T-helper 2 cell treated with Interferon-gamma antibody and Interleukin-4, amounts not matched to agents 5 μg/mL and 100 μg/mL, for 36 hours (primary cell): ENCODE results near the gene PSD4.

ENCODE experiments used
- DNase-seq: peaks from one replicate; pipeline ENCODE4 v3.0.0; 2021; ENCODE audit warnings: low spot score
- H3K27ac Mint-ChIP-seq: one replicate; pipeline ENCODE4 v1.8.0; 2021; ENCODE audit warnings: mild to moderate bottlenecking, mixed read lengths
- H3K27me3 Mint-ChIP-seq: one replicate; pipeline ENCODE4 v1.8.0; 2021; ENCODE audit warnings: low read depth, mixed read lengths
- H3K36me3 Mint-ChIP-seq: one replicate; pipeline ENCODE4 v1.8.0; 2021; ENCODE audit warnings: low read depth, mixed read lengths
- H3K4me1 Mint-ChIP-seq: one replicate; pipeline ENCODE4 v1.8.0; 2021; ENCODE audit warnings: low read depth, mixed read lengths
- H3K4me3 Mint-ChIP-seq: one replicate; pipeline ENCODE4 v1.8.0; 2022; ENCODE audit warnings: mild to moderate bottlenecking, moderate library complexity, mixed read lengths
- H3K9me3 Mint-ChIP-seq: one replicate; pipeline ENCODE4 v1.8.0; 2021; ENCODE audit warnings: mixed read lengths

PSD4 gene

GRCh38 chr2:113196839-113197238 lies 23.1 kb downstream of the PSD4 start:
- Mint-ChIP-seq H3K9me3 (no peaks in the 10 kb centered on the region), H3K36me3 (peaks cover 76% of the 10 kb centered on the region), H3K27ac (peak overlapping the region; percentile 47), H3K27me3 (no peaks in the 10 kb centered on the region), H3K4me3 (no peak overlapping the region), H3K4me1 (peaks cover 23% of the 10 kb centered on the region)
- DNase-seq = no peak

DNA sequence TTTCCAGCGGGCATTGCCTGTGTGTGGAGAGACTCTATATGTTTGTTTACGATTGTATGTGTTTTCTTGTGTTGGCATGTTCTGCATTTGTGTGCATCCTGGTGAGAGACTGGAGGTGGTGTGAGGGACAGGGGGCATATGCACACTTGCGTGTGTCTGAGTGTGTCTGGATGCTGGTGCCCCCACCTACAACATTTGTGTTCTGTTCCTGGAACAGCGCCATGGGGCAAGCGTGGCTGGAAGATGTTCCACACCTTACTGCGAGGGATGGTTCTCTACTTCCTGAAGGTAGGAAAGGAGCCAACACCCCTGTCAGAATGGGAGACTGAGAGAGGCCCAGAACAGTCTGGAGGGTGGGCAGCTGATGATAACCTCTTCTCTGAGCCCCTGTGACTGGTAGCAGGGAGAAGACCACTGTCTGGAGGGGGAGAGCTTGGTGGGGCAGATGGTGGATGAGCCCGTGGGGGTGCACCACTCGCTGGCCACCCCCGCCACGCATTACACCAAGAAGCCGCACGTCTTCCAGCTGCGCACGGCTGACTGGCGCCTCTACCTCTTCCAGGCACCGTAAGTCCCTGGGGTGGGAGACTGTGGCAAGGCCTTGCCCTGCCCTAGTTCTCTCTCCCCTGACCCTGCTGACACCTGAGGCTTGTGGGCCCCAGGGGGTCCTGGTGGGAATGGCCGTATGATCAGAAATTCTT lies 23.7 kb downstream of the PSD4 start:
- H3K4me1 Mint-ChIP-seq = peaks cover 23% of the 10 kb centered on the region
- H3K36me3 Mint-ChIP-seq = peaks cover 75% of the 10 kb centered on the region
- H3K27me3 Mint-ChIP-seq = no peaks in the 10 kb centered on the region
- H3K4me3 Mint-ChIP-seq = no peak overlapping the region
- H3K9me3 Mint-ChIP-seq = no peaks in the 10 kb centered on the region
- peak overlapping the region; percentile 24 for H3K27ac Mint-ChIP-seq
- no peak for DNase-seq

DNA sequence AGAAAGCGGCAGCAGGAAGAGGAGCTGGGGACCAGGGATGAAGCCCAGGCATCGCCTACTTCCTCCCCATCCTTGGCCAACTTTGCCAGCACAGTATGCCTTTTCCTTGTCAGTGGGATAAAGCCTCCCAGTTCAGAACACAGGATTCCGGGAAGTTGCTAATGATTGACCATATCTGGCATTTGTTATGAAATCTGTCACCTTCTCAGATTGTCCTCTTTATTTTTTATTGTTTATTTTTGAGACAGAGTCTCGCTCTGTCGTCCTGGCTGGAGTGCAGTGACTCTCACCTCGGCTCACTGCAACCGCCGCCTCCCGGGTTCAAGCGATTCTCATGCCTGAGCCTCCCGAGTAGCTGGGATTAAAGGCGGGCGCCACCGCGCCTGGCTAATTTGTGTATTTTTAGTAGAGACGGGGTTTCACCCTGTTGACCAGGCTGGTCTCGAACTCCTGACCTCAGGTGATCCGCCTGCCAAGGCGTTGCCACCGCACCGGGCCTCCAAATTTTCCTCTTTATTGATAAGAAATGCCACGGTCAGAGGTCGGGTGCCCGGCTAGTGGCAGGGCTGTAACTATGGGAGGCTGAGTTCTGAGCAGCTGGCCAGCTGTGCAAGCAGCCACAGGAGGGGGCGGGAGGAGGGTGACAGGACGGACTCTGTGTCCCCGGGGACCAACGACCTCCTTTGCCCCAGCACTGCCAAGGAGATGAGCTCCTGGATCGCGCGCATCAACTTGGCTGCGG lies 24.4 kb downstream of the PSD4 start:
- Mint-ChIP-seq H3K27ac (no peak overlapping the region), H3K27me3 (no peaks in the 10 kb centered on the region), H3K9me3 (no peaks in the 10 kb centered on the region), H3K4me3 (no peak overlapping the region), H3K4me1 (peaks cover 23% of the 10 kb centered on the region), H3K36me3 (peaks cover 75% of the 10 kb centered on the region)
- no peak for DNase-seq

GRCh38 chr2:113198790-113199612 lies 25.2 kb downstream of the PSD4 start:
- Mint-ChIP-seq H3K27ac (no peak overlapping the region), H3K27me3 (no peaks in the 10 kb centered on the region), H3K9me3 (no peaks in the 10 kb centered on the region), H3K4me3 (no peak overlapping the region), H3K36me3 (peaks cover 72% of the 10 kb centered on the region), H3K4me1 (peaks cover 24% of the 10 kb centered on the region)
- DNase-seq = peak; percentile 69

- no peak overlapping the region for H3K4me3 Mint-ChIP-seq
- no peaks in the 10 kb centered on the region for H3K9me3 Mint-ChIP-seq
- DNase-seq = no peak
- no peaks in the 10 kb centered on the region for H3K27me3 Mint-ChIP-seq
- peaks cover 62% of the 10 kb centered on the region for H3K36me3 Mint-ChIP-seq
- no peak overlapping the region for H3K27ac Mint-ChIP-seq
- H3K4me1 Mint-ChIP-seq = peaks cover 20% of the 10 kb centered on the region
Observed at GRCh38 chr2:113200236-113200635, 26.5 kb downstream of the PSD4 start.

- Mint-ChIP-seq H3K27ac (no peak overlapping the region), H3K9me3 (no peaks in the 10 kb centered on the region), H3K4me1 (peaks cover 14% of the 10 kb centered on the region), H3K27me3 (no peaks in the 10 kb centered on the region), H3K4me3 (no peak overlapping the region), H3K36me3 (peaks cover 56% of the 10 kb centered on the region)
- no peak for DNase-seq
Observed at GRCh38 chr2:113200736-113201490, 27.1 kb downstream of the PSD4 start.

DNA sequence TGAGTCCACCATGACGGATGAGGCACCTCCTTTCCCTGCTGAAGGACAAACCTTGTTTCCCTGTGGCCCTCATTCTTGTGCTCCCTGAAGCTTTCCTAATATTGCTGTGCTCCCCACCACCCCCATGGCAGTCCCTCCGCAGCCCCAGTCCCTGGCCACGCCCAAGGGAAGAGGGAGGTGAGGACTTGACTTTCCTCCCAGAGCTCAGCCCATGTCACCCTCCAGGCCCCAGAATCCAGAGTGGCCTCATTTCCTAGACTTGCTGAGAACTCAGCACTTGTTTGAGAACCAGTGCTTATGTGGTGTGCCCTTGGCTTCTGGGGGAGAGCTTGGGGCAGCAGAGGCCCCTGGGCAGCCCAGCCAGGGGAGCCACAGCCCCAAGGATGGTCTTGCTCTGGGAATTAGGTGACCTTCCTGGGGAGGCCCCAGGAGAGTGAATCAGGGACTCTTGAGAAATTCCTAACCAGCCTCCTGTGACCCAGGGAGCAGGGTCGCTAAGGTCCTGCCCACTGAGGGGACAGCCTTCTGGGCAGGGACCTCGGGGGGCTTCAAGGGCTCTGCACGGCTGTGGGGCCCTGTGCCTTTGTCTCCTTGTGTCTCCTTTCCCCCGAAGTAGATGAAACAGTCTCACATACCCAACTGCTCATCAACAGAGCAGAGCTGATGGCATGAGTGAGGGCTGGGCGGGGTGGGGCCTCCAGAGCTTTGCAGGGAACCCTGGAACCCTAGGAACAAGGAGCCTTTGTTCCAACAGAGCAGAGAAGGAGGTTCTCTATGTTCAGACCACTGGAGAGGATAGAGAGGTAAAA lies 27.9 kb downstream of the PSD4 start:
- DNase-seq = no peak
- no peaks in the 10 kb centered on the region for H3K27me3 Mint-ChIP-seq
- H3K4me1 Mint-ChIP-seq = peaks cover 7% of the 10 kb centered on the region
- H3K27ac Mint-ChIP-seq = peak overlapping the region; percentile 5
- no peak overlapping the region for H3K4me3 Mint-ChIP-seq
- H3K36me3 Mint-ChIP-seq = peaks cover 48% of the 10 kb centered on the region
- no peaks in the 10 kb centered on the region for H3K9me3 Mint-ChIP-seq

- Mint-ChIP-seq H3K4me1 (peaks cover 4% of the 10 kb centered on the region), H3K27ac (peak overlapping the region; percentile 38), H3K27me3 (no peaks in the 10 kb centered on the region), H3K36me3 (peaks cover 39% of the 10 kb centered on the region), H3K9me3 (no peaks in the 10 kb centered on the region), H3K4me3 (no peak overlapping the region)
- no peak for DNase-seq
Observed at GRCh38 chr2:113202305-113203216, 28.8 kb downstream of the PSD4 start.

DNA sequence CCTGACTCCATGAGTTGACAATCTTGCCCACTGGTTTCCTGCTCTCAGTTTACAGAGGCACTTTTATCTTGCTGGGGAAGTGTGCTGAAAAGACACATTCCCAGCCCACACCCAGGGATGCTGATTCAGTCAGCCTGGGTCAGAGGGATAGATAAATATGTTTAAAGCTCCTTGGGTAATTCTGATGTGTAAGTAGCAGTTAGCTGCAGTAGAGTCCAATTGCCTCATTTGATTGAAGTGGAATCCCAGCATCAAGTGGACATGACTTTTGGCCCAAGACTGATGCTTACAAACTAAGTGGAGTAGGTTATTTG lies 29.4 kb downstream of the PSD4 start:
- peaks cover 4% of the 10 kb centered on the region for H3K4me1 Mint-ChIP-seq
- H3K9me3 Mint-ChIP-seq = no peaks in the 10 kb centered on the region
- no peak overlapping the region for H3K4me3 Mint-ChIP-seq
- H3K27ac Mint-ChIP-seq = no peak overlapping the region
- peaks cover 34% of the 10 kb centered on the region for H3K36me3 Mint-ChIP-seq
- no peak for DNase-seq
- H3K27me3 Mint-ChIP-seq = no peaks in the 10 kb centered on the region

- peak; percentile 53 for DNase-seq
- no peaks in the 10 kb centered on the region for H3K27me3 Mint-ChIP-seq
- H3K27ac Mint-ChIP-seq = peak overlapping the region; percentile 38
- H3K4me1 Mint-ChIP-seq = peaks cover 4% of the 10 kb centered on the region
- peaks cover 34% of the 10 kb centered on the region for H3K36me3 Mint-ChIP-seq
- H3K9me3 Mint-ChIP-seq = no peaks in the 10 kb centered on the region
- no peak overlapping the region for H3K4me3 Mint-ChIP-seq
Observed at GRCh38 chr2:113203901-113204519, 30.2 kb downstream of the PSD4 start.

DNA sequence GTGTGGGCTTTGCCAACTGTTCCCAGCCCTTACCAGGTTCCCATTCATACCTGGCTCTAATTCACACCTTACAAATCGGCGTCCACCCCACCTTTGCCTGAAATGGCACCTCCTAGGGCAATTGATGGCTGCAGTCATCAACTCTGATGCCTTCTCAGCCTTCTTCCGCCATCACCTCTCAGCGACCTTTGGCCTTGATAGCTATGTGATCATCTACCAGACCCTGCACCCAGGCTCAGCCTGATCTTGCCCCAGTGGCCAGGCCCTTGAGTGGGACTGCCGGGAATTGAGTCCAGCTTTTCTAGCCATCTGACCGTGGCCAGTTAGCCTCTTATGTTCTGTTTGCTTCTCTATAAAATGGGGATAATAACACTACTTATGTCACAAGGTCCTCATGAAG lies 32.5 kb downstream of the PSD4 start:
- no peak overlapping the region for H3K27ac Mint-ChIP-seq
- no peak overlapping the region for H3K4me3 Mint-ChIP-seq
- no peaks in the 10 kb centered on the region for H3K27me3 Mint-ChIP-seq
- no peaks in the 10 kb centered on the region for H3K9me3 Mint-ChIP-seq
- no peak for DNase-seq
- H3K4me1 Mint-ChIP-seq = peaks cover 4% of the 10 kb centered on the region
- H3K36me3 Mint-ChIP-seq = peaks cover 16% of the 10 kb centered on the region

DNA sequence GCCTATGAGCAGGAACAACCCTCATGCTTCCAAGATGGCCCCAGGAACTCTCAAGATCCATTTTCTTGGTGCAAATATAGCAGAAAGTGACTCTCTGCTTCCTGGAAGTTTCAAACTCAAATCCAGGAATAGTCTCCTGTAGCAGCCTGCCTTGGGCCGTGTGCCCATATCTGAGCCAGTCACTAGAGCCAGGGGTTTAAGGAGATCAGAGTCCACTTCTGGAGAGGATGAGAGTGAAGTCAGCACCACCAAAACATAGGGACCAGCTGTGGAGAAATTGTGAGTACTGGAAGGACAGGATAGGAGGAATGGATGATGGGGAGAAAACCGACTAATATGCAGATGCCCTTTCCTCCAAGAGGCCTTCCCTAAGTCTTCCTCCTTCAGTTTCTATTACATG lies 33.2 kb downstream of the PSD4 start:
- no peak overlapping the region for H3K4me3 Mint-ChIP-seq
- H3K27me3 Mint-ChIP-seq = peaks cover 3% of the 10 kb centered on the region
- H3K9me3 Mint-ChIP-seq = no peaks in the 10 kb centered on the region
- no peak overlapping the region for H3K27ac Mint-ChIP-seq
- H3K4me1 Mint-ChIP-seq = peaks cover 4% of the 10 kb centered on the region
- peaks cover 16% of the 10 kb centered on the region for H3K36me3 Mint-ChIP-seq
- no peak for DNase-seq
